Prostate gland (tissue), 2 donors: ENCODE data around the gene INO80C.

Experiments
- POLR2A ChIP-seq: fragments of 450-650 bp; IDR thresholded peaks from one replicate; pipeline ENCODE4 v1.6.1; 2016; ENCODE audit warnings: antibody characterized with exemption, mild to moderate bottlenecking
- POLR2AphosphoS5 ChIP-seq: sonication (generic); formaldehyde crosslinking; IDR thresholded peaks from one replicate; pipeline ENCODE4 v1.6.1; 2017; ENCODE audit warnings: antibody characterized with exemption
- TF ChIP-seq, protein P1 (sequence below), 4 experiments: fragments of 200-600 bp in 2 of 4; fragments of 450-650 bp in 2 of 4; sonication (generic) in 2 of 4; IDR thresholded peaks; 1 replicate in 3 of 4; 2 replicates in 1 of 4; pipeline ENCODE4 v1.5.1; 2016 to 2019; ENCODE audit warnings: antibody characterized with exemption in 4 of 4, mild to moderate bottlenecking in 2 of 4, moderate library complexity in 2 of 4

- TF ChIP-seq, protein P1, sequence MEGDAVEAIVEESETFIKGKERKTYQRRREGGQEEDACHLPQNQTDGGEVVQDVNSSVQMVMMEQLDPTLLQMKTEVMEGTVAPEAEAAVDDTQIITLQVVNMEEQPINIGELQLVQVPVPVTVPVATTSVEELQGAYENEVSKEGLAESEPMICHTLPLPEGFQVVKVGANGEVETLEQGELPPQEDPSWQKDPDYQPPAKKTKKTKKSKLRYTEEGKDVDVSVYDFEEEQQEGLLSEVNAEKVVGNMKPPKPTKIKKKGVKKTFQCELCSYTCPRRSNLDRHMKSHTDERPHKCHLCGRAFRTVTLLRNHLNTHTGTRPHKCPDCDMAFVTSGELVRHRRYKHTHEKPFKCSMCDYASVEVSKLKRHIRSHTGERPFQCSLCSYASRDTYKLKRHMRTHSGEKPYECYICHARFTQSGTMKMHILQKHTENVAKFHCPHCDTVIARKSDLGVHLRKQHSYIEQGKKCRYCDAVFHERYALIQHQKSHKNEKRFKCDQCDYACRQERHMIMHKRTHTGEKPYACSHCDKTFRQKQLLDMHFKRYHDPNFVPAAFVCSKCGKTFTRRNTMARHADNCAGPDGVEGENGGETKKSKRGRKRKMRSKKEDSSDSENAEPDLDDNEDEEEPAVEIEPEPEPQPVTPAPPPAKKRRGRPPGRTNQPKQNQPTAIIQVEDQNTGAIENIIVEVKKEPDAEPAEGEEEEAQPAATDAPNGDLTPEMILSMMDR (IDR thresholded peaks at IDR 0.05) = no peak
- TF ChIP-seq POLR2A (no peak), POLR2AphosphoS5 (no peak)
These were observed 6.7 kb downstream of the INO80C start for GRCh38 chr18:35490894-35491699.
